ENCODE measurements around the gene CSAG2. TPM values are rescaled to one million over a fixed set of nuclear protein-coding genes. Genes with fewer than 3 reads are reported as not detected.

Gene CSAG2
- total RNA-seq, 1 experiment from 2014 or later: not detected

DNA sequence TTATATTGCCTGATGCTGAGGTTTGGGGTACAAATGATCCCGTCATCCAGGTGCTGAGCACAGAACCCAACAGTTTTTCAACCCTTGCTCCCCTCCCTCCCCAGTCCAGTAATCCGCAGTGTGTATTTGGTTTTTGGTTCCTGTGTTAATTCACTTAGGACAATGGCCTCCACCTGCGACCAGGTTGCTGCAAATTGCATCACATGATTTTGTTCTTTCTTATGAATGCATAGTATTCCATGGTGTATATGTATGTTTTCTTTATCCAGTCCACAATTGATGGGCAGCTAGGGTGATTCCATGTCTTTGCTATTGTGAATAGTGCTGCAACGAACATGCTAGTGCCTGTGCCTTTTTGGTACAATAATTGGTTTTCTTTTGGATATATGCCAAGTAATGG is 46.0 kb downstream of the CSAG2 start:
- H3K4me2 ChIP-seq (ENCODE audit: insufficient read depth, insufficient read length, low read length): no peak overlapping the region
- no peaks in the 10 kb centered on the region for H3K23me2 ChIP-seq (ENCODE audit: insufficient read length, low read depth, low read length, poor library complexity, severe bottlenecking)
- H2BK120ac ChIP-seq (ENCODE audit: low read depth, low read length, poor library complexity, severe bottlenecking): no peak overlapping the region
- no peak overlapping the region for H3K56ac ChIP-seq (ENCODE audit: insufficient read length, low read depth, low read length)
- no peak overlapping the region for H3K4ac ChIP-seq (ENCODE audit: low read depth, low read length)
- H4K20me1 ChIP-seq (ENCODE audit: control insufficient read depth, insufficient read depth, insufficient read length): no peaks in the 10 kb centered on the region
- H3K79me1 ChIP-seq (ENCODE audit: insufficient read depth, low read depth, low read length, poor library complexity, severe bottlenecking): no peaks in the 10 kb centered on the region
- no peaks in the 10 kb centered on the region for H3K4me1 Mint-ChIP-seq
- H3T11ph ChIP-seq (ENCODE audit: low read length): no peak overlapping the region
- H2AFZ ChIP-seq (ENCODE audit: low read length): no peak overlapping the region
- no peak overlapping the region for H4K5ac ChIP-seq (ENCODE audit: insufficient read length, low read depth, low read length)
- no peak overlapping the region for H3K27ac Mint-ChIP-seq
- H3K4me3 Mint-ChIP-seq: no peak overlapping the region
- no peak overlapping the region for H3K9ac ChIP-seq (ENCODE audit: extremely low read depth, insufficient read length, low read length)
- DNase-seq: no peak
- no CpG with 5 or more reads among the region's 4 CpGs for WGBS (ENCODE audit: extremely low coverage, insufficient read length, low lambda C conversion rate)
- H3K9me3 ChIP-seq (ENCODE audit: control insufficient read depth, low read depth, low read length): peaks cover 14% of the 10 kb centered on the region
- H2AK5ac ChIP-seq (ENCODE audit: insufficient read length, low read length): no peak overlapping the region
- no peak overlapping the region for H2BK12ac ChIP-seq (ENCODE audit: insufficient read length, low read depth, low read length)
- peaks cover 9% of the 10 kb centered on the region; the same call in 1 of the 2 replicates for H3K27me3 Mint-ChIP-seq (ENCODE audit: low read depth)
- H3K4me1 ChIP-seq (ENCODE audit: insufficient read depth, low read length): no peaks in the 10 kb centered on the region
- no peak overlapping the region for H3K18ac ChIP-seq (ENCODE audit: insufficient read length, low read depth, low read length)
- H3K79me2 ChIP-seq (ENCODE audit: insufficient read depth, low read length): no peaks in the 10 kb centered on the region
- H2BK15ac ChIP-seq (ENCODE audit: low read depth, low read length): no peak overlapping the region
- no peaks in the 10 kb centered on the region for H3K27me3 ChIP-seq (ENCODE audit: insufficient read depth, low read length)
- H4K8ac ChIP-seq (replicated peaks; ENCODE audit: insufficient read length, low read depth, low read length): no peak overlapping the region
- TF ChIP-seq, protein P1, sequence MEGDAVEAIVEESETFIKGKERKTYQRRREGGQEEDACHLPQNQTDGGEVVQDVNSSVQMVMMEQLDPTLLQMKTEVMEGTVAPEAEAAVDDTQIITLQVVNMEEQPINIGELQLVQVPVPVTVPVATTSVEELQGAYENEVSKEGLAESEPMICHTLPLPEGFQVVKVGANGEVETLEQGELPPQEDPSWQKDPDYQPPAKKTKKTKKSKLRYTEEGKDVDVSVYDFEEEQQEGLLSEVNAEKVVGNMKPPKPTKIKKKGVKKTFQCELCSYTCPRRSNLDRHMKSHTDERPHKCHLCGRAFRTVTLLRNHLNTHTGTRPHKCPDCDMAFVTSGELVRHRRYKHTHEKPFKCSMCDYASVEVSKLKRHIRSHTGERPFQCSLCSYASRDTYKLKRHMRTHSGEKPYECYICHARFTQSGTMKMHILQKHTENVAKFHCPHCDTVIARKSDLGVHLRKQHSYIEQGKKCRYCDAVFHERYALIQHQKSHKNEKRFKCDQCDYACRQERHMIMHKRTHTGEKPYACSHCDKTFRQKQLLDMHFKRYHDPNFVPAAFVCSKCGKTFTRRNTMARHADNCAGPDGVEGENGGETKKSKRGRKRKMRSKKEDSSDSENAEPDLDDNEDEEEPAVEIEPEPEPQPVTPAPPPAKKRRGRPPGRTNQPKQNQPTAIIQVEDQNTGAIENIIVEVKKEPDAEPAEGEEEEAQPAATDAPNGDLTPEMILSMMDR (conservative IDR thresholded peaks at IDR 0.05): no peak
- no peak overlapping the region for H4K91ac ChIP-seq (ENCODE audit: insufficient read length, low read depth, low read length)
- no peak overlapping the region for H2BK20ac ChIP-seq (ENCODE audit: low read depth, low read length, poor library complexity, severe bottlenecking)
- H3K36me3 Mint-ChIP-seq (ENCODE audit: insufficient read depth in 1 of 3, low read depth in 3 of 3): peaks cover 0 to 3% (median 0%) of the 10 kb centered on the region in 3 experiments; a peak in 2 of 7 replicates
- peaks cover 57 to 59% of the 10 kb centered on the region in 2 experiments for H3K9me3 Mint-ChIP-seq
- H3K14ac ChIP-seq (ENCODE audit: insufficient read depth, low read length): no peak overlapping the region
- no peak overlapping the region for H3K27ac ChIP-seq (ENCODE audit: insufficient read length, low read depth, low read length)
- H3K23ac ChIP-seq (ENCODE audit: insufficient read length, low read depth, low read length): no peak overlapping the region
- no peak overlapping the region for H2BK5ac ChIP-seq (ENCODE audit: insufficient read length, low read length)
